CD4-positive, alpha-beta T cell treated with Interleukin-6 for 4 hours (primary cell): ENCODE measurements around the gene GARIN5A.
"Not testable (repeated sequence)": the region's sequence is repeated elsewhere in the genome, so short reads cannot be mapped to it uniquely, and the experiment has no call there.

Experiments used
- DNase-seq: peaks from one replicate; pipeline ENCODE4 v3.0.0-alpha.2; 2020; ENCODE audit warnings: mixed read lengths

The GARIN5A gene

DNA sequence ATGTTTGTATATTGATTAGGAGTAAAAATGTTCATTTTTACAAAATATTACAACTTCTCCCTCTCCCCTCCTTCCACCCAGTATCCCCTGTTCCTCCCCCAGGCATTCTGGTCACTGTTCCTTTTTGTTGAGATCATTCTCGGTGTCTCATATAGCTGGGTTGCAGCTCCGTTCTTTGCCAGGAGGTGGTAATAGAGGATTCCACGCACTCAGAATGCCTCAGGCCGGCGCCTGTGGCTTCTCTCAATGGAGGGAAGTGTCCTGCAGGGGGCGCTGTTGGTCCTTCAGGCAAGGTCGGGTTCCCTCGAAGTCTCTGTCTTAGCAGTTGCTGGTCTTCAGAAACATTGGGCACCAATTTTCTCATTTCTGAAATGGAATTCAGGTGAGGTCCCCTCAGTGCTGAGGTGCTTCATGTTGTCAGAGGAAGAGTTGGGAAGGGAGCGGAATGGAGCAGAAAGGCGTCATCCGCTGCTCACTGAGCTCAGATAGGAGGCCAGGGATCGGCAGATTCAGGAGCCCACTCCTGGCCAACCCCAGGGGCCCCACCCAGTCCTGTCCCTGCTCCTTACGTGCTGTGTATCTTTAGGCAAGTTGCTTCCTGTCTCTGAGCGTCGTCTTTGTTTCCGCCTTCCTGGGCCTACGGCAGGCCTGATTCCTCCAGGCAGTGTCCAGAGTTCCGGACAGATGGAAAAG lies 10.3 kb upstream of the GARIN5A start:
- peak; percentile 30 for DNase-seq

DNA sequence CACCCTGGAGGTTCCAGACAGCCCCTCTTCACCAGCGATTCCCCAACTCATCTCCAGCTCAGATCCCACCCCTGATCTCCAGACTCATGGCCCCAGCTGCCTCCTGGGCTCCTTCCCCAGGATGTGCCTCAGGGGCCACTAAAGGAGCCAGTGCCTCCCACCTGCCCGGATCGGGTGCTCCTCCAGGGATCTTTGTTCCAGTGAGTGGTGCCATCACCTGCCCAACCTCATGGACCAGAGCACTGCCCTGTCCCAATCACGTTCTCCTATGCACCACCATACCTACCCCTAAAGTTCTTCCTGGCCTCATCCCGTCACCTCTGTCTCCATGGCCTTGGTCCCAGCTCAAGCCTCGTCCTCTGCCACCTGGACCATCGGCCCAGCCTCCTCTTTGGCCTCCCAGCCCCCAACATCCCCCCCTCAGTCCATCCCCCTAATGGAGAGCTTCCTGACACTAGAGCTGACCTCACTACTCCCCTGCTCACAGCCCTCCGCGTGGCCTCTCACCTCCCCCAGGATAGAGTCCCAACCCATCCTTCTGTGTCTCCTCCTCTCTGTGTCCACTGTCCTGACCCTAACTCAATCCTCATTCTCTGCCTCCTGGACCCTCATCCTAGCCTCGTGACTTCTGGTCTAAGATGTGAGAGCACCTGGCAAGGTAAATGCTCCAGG lies 8.8 kb upstream of the GARIN5A start:
- no peak for DNase-seq

DNA sequence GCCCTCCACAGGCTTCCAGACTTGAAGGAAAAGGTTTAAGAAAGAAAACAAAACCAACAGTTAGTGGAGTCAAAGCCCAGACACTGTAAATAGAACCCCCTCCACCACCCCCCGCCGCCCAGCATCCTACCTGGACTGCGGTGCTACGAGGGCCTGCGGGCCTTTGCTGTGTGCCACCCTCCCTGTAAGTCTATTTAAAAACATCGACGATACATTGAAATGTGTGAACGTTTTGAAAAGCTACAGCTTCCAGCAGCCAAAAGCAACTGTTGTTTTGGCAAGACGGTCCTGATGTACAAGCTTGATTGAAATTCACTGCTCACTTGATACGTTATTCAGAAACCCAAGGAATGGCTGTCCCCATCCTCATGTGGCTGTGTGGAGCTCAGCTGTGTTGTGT lies 6.3 kb upstream of the GARIN5A start:
- DNase-seq: no peak

DNA sequence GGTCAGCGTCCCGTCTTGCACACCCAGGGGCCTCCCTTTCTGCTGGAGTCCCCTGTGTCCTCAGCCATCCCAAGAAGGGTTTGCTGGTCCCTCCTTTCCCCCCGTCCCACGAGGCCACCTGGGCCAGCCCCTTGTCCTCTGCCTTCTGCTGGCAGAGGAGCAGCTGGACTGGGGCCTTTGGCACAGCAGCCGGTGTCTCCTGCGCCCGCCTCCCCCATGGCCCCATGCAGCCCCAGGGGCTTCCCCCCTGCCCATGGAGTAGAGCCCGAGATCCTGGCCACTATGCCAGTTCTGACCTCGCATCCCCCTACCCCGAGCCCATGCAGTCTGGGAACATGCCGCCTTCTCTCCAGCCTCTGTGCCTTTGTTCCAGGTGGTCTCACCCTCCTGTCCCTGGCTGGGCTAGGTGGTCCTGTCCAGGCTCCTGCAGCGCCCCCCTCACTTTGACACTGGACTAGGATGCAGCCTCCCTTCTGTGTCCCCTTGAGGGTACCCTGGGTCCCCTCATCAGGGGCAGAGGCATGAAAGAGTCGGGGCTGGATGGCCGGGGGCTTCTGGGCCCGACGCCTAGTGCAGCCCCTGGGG lies 5.7 kb upstream of the GARIN5A start:
- DNase-seq: no peak

DNA sequence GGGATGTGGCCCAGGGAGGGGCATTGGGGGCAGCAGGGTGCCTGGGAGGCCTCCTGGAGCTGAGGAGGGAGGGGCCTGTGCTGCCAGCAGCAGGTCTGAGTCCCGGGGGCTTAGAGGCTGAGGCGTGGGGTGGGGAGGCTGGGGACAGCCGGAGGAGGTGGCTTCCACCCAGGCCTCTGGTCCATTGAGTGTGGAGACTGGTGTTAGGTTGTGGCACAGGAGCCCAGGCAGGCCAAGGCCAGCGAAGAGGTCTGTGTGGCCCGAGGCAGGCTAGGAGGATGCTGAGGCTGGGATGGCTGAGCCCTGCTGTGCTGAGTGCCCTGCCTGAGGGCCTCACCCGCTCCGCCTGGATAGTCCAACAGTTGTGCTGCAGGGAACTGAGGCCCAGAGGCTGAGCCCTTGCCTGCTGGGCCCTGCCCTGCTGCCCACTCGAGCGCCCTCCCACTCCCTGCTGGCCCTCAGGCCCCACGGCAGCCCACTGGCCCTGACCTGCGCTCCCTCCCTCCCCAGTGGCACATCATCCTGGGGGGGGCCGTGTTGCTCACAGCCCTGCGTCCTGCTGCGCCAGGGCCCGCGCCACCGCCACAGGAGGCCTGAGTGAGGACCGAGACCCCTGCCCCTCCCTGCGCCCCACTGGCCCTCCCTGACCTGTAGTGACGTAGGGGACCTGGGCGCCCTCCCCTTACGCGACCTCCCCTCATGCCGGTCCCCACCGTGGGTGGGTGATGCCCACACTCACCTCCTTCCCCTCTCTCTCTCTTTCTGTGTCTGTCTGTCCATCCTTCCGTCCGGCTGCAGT lies 4.9 kb upstream of the GARIN5A start:
- DNase-seq: no peak

DNA sequence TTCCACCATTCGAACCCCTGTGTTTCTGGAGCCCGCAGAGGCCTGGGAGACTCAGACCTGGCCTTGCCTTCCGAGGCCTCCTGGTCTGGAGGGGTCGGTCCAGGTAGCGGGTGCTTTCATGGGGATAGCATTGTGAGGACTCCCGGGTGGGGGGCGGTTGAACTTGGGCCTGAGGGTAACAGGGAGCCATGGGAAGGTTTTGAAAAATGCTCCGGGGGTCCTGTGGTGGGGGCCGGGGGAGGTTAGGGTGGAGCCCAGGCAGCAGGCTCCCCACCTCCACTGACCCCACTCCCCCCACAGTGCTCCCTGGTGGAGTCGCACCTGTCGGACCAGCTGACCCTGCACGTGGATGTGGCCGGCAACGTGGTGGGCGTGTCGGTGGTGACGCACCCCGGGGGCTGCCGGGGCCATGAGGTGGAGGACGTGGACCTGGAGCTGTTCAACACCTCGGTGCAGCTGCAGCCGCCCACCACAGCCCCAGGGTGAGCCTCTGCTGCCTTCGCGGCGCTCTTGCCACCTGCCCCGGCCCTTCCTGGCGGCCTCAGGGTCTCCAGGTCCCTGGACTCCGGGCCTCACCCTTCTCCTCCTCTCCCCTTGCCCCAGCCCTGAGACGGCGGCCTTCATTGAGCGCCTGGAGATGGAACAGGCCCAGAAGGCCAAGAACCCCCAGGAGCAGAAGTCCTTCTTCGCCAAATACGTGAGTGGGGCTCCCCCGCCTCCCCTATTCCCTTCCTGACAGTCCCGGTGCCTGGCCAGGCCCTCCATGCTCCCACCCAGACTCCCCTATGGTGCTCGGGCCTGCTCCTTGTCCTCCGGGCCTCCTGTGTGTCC lies 3.8 kb upstream of the GARIN5A start:
- DNase-seq: no peak

DNA sequence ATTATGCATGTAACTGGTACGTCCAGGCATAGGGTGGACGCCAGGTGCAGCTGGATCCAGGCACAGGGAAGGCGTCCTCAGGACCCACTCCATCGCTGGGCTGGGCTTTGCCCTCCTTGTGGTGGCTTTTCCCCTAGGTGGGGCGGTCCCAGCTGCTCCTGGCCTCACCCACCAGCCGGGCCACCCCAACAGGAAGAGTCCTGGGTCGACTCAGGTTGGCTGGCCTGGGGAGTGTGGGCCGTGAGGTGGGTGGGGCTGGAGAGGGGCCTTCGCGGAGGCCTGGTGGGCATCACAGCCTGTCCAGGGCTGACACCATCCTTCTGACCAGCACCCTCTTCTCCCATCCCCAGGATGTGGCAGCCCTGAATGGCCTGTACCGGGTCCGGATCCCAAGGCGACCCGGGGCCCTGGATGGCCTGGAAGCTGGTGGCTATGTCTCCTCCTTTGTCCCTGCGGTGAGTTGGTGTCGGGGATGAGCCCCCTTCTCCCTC lies 3.2 kb upstream of the GARIN5A start:
- no peak for DNase-seq

DNA sequence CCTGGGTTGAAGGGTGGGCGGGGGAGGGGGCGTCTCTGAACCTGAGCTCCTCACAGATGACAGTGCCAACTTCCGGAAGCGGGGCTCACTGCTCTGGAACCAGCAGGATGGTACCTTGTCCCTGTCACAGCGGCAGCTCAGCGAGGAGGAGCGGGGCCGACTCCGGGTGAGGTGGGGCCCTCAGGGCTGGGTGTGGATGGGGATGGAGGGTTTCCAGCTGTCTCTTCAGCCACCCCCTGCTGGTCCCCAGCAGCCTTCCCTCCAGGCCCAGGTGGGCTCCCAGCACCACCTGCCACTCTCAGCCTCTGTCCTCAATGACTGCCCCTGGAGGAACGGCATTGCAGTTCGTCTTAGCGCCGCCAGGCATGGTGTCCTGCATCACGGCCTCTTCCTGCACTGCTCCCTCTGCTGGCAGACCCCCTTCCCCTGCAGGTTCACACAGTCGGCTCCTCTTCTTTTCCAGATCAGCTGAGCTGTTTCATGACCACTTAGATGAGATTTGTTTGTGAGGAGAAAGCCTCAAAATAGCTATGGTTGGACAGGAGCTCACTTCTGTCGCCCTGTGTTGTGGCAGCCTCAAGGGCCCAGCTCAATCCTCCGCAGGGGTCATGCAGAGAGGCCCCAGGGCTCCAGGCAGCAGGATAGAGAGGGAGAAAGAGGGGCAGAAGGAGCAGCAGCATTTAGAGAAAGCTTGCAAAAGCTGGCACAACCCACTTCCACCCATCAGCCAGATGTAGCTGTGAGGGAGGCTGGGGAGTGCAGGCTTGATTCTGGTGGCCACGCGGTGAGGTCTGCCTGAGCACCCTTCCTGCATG lies 2.5 kb upstream of the GARIN5A start:
- DNase-seq: peak; percentile 20

DNA sequence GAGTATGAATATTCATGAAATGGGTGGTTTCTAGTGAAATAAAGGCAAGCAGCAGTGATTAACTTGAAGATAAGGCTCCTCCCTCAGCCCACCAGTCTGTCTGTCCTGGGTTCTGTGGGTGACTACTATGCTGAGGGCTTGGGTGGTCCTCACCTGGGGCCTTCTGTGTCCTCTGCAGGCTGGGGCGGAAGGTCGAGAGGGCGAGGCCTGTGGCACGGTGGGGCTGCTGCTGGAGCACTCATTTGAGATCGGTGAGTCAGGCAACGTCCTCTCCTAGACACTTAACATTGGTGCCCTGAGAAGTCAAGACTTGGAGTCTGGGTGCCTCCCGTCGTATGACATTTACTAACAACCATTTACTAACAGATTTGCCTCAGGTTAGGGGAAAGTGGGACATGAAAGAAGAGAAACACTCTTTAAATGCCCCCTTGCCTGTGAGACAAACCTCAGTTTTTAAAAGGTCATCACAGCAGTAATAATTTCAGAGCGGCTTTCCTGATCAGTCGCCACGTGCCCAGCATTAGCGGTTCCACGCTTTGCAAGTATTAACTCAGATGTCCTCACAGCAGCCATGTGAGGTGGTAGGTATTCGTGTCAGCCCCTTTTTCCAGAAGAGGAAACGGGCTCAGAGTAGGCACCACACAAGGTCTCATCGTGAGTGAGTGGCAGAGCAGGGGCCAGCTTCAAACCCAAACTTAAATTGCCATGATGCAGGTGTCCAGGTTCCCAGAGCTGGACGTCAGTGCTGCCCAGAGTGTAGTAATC lies 1.3 kb upstream of the GARIN5A start:
- DNase-seq: no peak

DNA sequence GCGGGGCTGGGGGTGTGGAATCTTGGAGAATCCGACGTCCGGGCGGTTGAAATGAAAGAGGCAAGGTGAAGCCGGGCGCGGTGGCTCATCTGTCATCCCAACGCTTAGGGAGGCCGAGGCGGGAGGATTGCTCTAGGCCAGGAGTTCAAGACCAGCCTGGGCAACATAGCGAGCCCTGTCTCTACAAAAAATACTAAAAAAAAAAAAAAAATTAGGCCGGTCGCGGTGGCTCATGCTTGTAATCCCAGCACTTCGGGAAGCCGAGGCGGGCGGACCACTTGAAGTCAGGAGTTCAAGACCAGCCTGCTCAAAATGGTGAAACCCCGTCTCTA lies 225 bp upstream of the GARIN5A start:
- no peak for DNase-seq

DNA sequence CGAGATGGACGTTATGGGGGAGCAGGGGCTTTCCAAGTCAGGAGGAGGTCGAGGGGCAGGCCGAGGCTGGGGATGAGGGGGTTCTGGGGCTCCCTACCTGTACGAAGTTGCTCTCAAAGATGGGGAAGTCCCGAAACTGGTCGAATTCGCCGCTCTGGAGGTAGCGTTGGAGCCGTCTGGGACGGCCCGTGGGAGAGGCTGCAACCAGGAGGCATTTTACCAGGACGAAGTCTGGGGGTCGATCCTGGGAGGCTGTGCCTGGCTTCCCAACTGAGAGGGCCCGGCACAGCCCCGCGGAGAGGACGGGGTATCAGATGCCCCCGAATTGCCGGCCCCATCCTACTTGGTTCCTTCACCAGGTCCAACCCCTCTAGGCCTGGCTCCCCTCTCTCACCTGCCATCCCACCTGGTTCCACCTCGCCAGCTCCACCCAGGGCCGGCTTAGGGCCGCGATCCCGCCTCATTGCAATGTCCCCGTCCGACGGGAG lies 868 bp downstream of the GARIN5A start:
- DNase-seq: peak; percentile 5

DNA sequence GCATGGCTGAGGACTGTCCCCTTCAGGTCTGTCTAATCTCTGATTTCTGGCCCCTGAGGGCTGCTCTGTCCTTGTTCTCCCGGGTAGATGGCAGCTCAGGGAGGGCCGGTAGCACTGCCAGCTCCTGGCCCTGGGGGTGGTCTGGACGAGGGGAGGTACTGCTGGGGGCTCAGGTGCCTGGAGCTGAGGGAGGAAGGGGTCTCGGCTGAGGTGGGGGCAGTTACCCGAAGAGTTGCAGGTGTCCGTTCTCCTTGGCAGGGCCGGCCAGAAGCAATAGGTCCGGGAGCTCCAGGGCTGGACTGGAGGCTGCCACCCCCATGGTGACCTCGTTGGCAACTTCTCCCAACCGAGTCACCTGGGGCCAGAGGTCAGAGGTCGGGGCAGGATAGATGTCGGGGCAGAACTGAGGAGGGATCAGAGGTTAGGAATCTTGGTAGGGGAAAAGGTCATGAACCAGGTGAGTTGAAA lies 1.5 kb downstream of the GARIN5A start:
- no peak for DNase-seq

DNA sequence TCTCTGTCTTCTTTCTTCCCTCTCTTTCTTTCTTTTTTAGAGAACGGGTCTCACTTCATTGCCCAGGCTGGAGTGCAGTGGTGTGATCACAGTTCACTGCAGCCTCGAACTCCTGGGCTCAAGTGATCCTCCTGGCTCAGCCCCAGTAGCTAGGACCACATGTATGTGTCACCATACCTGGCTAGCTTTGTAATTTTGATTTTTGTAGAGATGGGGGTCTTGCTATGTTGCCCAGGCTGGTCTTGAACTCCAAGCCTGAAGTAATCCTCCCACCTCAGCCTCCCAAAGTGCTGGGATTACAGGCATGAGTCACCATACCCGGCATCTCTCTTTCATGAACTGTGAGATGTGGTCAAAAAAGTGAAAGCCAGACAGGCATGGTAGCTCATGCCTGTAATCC lies 3.3 kb downstream of the GARIN5A start:
- DNase-seq: not testable (repeated sequence)

DNA sequence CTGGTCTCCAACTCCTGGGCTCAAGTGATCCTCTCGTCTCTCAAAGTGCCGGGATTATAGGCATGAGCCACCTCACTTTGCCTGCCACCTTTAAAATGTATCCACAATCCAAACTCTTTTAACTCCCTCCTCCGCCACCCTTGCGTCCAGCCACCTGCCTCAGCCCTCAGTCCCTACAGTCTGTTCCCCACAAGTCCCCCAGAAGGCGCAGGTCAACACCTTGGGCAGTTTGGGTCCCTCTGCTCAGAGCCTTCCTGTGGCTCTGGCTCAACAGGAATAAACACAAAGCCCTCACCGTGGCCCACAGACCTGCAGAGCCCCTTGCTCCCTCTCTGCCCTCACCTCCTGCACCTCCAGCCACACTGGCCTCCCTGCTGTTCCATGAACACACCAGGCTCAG lies 7.8 kb downstream of the GARIN5A start:
- DNase-seq: no peak

DNA sequence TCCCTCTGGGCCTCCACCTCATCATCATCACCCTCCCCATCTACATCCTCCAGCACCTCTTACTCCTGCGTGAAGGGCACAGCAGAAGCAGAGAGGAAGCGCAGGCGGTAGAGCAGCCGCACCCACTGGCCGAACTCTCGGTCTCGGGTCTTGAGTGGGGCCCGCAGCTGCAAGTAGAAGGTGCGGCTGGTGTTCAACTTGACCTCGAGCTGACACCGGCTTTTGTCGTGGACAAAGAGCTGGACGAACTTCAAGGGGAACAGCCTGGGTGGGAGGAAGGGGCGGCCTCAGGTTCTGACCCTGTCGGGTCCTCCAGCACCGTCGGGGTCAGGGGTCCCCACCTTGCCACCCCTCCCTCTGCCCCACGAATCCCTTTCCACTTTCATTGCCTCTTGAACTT lies 9.1 kb downstream of the GARIN5A start:
- DNase-seq: no peak

DNA sequence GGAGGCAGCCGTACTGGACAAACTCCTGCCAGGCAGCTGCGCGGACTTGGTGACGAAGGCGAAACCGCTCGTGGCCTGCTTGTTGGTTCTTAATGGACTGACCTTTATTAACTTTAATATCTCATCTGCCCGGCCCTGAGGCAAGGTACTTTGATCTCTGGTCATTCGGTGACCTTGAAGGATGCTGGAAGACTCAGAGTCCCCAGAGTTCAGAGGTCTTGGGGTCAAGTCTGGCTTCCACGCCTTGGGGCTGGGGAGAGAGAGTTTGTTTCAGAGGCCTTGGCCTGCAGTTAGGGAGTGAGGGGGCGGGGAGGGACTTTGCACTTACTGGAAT lies 10.0 kb downstream of the GARIN5A start:
- no peak for DNase-seq

DNA sequence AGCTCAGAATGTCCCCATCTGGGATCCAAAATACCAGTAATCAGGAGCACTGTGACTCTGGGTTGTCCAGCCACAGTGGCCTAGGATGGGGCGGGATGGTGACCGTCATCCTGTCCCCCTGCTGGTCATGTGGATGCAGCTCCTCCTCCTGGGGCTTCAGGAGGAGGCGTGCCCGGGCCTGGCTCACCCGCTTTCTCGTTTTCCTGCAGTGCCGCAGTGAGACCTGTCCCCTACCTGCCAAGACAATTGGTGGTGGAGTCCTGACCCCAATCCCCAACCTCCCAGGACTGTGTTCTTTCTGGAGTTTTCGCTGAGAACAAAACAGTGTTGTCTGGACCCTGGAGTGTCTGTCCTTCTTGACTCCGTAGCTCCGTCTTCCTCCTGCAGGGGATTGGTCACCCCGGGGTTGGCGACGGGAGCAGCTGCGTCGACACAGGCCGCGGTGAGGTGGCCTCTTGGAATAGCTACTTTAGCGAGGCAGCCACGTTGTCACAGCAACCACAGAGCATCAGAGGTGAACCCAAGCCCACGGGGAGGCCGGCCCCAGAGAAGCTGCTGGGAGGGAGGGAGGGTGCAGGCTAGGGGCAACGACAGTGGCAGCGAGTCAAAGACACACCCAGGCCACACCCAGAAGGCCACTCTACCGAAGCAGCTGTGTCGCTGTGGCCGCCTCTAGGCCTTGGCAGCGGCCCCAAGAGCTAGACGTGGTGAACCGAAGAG lies 10.5 kb downstream of the GARIN5A start:
- DNase-seq: no peak

DNA sequence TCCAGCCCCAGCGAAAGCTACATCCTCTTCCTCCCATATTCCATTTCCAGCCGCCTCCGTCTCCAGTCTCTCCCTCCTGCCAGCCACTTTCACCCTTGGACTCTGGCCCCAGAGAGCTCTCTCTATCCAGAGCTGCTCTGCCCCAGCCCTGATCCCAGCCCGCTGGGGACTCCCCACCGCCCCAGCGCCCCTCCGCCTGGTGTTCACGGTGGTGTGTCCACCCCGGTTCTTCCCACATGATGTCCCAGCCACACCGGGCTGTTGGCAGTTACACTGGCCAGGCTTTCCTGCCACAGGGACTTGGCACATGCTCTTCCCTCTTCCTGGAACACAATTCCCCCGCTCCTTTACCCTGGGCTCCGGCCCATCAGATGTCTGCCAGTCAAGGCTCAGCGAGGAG lies 11.6 kb downstream of the GARIN5A start:
- DNase-seq: no peak

DNA sequence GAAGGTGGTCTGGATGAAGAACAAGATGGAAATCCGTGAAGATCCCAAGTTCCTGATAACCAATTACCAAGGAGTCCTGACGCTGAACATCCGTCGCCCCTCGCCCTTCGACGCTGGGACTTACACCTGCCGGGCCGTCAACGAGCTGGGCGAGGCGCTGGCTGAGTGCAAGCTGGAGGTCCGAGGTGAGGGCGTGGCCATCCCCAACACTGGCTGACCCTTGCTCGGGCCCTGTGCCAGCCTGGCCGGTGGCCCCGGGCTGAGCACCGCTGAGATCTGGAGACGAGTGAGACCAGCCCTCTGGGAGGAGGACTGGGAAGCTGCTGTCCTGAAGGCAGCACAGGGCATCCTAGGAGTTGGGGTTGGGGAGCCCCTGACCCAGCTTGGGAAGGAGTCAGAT lies 12.3 kb downstream of the GARIN5A start:
- DNase-seq: no peak

DNA sequence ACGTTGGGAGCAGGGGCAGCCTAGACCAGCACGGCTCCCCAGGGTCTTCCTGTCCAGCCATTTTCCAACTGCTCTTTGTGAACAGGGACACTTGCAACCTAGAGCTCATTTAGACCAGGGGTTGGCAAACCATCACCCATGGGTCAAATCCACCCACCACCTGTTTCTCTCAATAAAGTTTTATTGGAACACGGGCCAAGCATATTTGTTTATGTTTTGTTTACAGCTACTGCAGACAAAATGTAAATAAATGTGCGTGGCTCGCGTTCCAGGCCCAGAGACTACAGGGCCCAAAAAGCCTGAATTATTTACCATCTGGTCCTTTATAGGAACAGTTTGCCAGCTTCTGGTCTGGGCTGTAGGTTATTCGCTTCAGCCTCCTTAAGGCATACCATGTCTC lies 13.7 kb downstream of the GARIN5A start:
- DNase-seq: no peak
